Measurements from ENCODE around the gene ELMO3. TPM values are rescaled to one million over a fixed set of nuclear protein-coding genes. Genes with fewer than 3 reads are reported as not detected.

ELMO3 gene
- total and polyA plus RNA-seq, 2 of the 13 experiments (the other 11 are each of a cell fraction or from before 2014, with no cell fraction given), result 2.6 to 4.0 TPM

DNA sequence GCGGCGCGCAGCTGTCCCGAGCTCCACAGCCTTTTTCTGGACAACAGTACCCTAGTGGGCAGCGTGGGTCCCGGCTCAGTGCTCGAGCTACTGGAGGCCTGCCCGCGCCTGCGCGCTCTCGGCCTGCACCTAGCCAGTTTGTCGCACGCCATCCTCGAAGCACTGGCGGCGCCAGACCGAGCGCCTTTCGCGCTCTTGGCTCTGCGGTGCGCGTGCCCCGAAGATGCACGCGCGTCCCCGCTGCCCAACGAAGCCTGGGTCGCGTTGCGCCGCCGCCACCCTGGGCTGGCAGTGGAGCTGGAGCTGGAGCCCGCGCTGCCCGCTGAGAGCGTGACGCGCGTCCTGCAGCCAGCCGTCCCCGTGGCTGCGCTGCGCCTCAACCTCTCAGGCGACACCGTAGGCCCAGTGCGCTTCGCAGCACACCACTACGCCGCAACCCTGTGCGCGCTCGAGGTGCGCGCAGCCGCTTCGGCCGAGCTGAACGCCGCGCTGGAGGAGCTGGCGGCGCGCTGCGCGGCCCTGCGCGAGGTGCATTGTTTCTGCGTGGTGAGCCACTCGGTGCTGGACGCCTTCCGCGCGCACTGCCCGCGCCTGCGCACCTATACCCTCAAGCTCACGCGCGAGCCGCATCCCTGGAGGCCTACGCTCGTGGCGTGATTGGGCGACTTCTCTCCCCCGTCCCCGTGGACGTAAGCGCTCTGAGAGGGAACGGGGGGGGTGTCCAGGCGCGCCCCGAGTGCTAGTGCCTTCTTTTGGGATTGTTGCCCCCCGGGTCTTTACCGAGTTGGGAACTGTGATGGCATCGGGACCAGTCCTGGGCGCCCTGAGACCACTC is 35.5 kb upstream of the ELMO3 start:
- DNase-seq (ENCODE audit: low spot score) (no peak), FAIRE-seq (no peak), ATAC-seq (no peak)
- WGBS (ENCODE audit: low lambda C conversion rate), result 98% methylated on average over 99 of the region's 99 CpGs
- Histone ChIP-seq H3K27me3 (ENCODE audit: control insufficient read depth in 1 of 2, insufficient read depth in 2 of 2, low read length in 2 of 2) (peaks cover 9 to 33% of the 10 kb centered on the region in 2 experiments), H3K4me1 (ENCODE audit: insufficient read depth, low read length) (peaks cover 39% of the 10 kb centered on the region), H3K9ac (ENCODE audit: insufficient read depth, low read depth, low read length) (no peak overlapping the region), H3K79me2 (ENCODE audit: insufficient read depth, low read length) (no peaks in the 10 kb centered on the region), H3K27ac (ENCODE audit: extremely low read length, insufficient read depth, low read length) (no peak overlapping the region), H2AFZ (ENCODE audit: low read length) (no peak overlapping the region), H3K4me3 (replicated peaks in 1 of 3; ENCODE audit: insufficient read depth in 1 of 3, low read depth in 2 of 3, low read length in 3 of 3) (no peak overlapping the region), H3K9me3 (ENCODE audit: low read length) (no peaks in the 10 kb centered on the region), H4K20me1 (ENCODE audit: insufficient read depth, low read length) (no peaks in the 10 kb centered on the region), H3K4me2 (ENCODE audit: low read depth, low read length) (no peak overlapping the region), H3K36me3 (replicated peaks in 1 of 2; ENCODE audit: control insufficient read depth in 1 of 2, insufficient read depth in 2 of 2, low read length in 2 of 2) (no peaks in the 10 kb centered on the region)
- no TSS peak for BruUV-seq (replicated peaks)
- in situ Hi-C loops (cut with HindIII; ENCODE audit: extremely low pct_ligation_motif_present, low pct_unique_long_range_greater_than_20kb), result no loop called here
- intact Hi-C loops (cut with micrococcal nuclease; ENCODE audit: unreplicated experiment), result no loop called here
- ChIA-PET POLR2A (no interaction called here), CTCF (ENCODE audit: low intra/inter-chr PET ratio, low total read pairs) (no interaction called here)
- TF ChIP-seq RXRB (CRISPR knock-in tag; IDR thresholded peaks at IDR 0.05; ENCODE audit: borderline replicate concordance) (no peak), DNMT3B (CRISPR knock-in tag; conservative IDR thresholded peaks at IDR 0.05) (no peak), FOXP1 (IDR thresholded peaks at IDR 0.05) (no peak), FOXP1 (CRISPR knock-in tag; IDR thresholded peaks at IDR 0.05) (no peak), TBL1XR1 (IDR thresholded peaks at IDR 0.05; ENCODE audit: borderline replicate concordance, low read length, partially characterized antibody) (no peak), PLRG1 (conservative IDR thresholded peaks at IDR 0.05) (no peak), SMARCE1 (IDR thresholded peaks at IDR 0.05; ENCODE audit: borderline replicate concordance) (no peak), ZIK1 (CRISPR knock-in tag; IDR thresholded peaks at IDR 0.05; ENCODE audit: borderline replicate concordance, low read depth) (no peak), RBFOX2 (IDR thresholded peaks at IDR 0.05; ENCODE audit: low read depth, low read length) (peak; percentile 41)
- TF ChIP-seq, protein P1, sequence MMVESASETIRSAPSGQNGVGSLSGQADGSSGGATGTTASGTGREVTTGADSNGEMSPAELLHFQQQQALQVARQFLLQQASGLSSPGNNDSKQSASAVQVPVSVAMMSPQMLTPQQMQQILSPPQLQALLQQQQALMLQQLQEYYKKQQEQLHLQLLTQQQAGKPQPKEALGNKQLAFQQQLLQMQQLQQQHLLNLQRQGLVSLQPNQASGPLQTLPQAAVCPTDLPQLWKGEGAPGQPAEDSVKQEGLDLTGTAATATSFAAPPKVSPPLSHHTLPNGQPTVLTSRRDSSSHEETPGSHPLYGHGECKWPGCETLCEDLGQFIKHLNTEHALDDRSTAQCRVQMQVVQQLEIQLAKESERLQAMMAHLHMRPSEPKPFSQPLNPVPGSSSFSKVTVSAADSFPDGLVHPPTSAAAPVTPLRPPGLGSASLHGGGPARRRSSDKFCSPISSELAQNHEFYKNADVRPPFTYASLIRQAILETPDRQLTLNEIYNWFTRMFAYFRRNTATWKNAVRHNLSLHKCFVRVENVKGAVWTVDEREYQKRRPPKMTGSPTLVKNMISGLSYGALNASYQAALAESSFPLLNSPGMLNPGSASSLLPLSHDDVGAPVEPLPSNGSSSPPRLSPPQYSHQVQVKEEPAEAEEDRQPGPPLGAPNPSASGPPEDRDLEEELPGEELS (CRISPR knock-in tag; IDR thresholded peaks at IDR 0.05), result no peak
- TF ChIP-seq, protein P2, sequence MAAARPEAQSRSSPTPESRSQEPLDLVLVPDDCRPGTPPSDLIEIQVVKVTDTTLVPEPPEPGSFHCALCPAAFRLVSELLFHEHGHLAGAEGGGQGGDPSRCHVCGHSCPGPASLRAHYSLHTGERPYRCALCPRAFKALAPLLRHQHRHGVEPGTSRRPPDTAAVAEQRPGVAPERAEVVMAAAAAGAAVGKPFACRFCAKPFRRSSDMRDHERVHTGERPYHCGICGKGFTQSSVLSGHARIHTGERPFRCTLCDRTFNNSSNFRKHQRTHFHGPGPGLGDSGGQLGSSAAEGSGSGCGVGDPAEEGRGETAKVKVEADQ (CRISPR knock-in tag; IDR thresholded peaks at IDR 0.05; ENCODE audit: borderline replicate concordance), result no peak
- TF ChIP-seq, protein P3, sequence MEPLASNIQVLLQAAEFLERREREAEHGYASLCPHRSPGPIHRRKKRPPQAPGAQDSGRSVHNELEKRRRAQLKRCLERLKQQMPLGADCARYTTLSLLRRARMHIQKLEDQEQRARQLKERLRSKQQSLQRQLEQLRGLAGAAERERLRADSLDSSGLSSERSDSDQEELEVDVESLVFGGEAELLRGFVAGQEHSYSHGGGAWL (CRISPR knock-in tag; IDR thresholded peaks at IDR 0.05), result no peak
- TF ChIP-seq, protein P4, sequence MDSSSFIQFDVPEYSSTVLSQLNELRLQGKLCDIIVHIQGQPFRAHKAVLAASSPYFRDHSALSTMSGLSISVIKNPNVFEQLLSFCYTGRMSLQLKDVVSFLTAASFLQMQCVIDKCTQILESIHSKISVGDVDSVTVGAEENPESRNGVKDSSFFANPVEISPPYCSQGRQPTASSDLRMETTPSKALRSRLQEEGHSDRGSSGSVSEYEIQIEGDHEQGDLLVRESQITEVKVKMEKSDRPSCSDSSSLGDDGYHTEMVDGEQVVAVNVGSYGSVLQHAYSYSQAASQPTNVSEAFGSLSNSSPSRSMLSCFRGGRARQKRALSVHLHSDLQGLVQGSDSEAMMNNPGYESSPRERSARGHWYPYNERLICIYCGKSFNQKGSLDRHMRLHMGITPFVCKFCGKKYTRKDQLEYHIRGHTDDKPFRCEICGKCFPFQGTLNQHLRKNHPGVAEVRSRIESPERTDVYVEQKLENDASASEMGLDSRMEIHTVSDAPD (CRISPR knock-in tag; IDR thresholded peaks at IDR 0.05), result no peak
- TF ChIP-seq, protein P5, sequence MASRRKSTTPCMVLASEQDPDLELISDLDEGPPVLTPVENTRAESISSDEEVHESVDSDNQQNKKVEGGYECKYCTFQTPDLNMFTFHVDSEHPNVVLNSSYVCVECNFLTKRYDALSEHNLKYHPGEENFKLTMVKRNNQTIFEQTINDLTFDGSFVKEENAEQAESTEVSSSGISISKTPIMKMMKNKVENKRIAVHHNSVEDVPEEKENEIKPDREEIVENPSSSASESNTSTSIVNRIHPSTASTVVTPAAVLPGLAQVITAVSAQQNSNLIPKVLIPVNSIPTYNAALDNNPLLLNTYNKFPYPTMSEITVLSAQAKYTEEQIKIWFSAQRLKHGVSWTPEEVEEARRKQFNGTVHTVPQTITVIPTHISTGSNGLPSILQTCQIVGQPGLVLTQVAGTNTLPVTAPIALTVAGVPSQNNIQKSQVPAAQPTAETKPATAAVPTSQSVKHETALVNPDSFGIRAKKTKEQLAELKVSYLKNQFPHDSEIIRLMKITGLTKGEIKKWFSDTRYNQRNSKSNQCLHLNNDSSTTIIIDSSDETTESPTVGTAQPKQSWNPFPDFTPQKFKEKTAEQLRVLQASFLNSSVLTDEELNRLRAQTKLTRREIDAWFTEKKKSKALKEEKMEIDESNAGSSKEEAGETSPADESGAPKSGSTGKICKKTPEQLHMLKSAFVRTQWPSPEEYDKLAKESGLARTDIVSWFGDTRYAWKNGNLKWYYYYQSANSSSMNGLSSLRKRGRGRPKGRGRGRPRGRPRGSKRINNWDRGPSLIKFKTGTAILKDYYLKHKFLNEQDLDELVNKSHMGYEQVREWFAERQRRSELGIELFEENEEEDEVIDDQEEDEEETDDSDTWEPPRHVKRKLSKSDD (CRISPR knock-in tag; IDR thresholded peaks at IDR 0.05; ENCODE audit: low read depth), result peak; percentile 59; the same call in 1 of the 2 replicates

All from HepG2 (cell line).